Smooth muscle cell (in vitro differentiated cells): ENCODE results near the gene ALDH1A2. TPM values are rescaled to one million over a fixed set of nuclear protein-coding genes. Genes with fewer than 3 reads are reported as not detected.
"Not testable (repeated sequence)": the region's sequence is repeated elsewhere in the genome, so short reads cannot be mapped to it uniquely, and the experiment has no call there.

Source experiments
- DNase-seq: peaks from one replicate; lab custom pipeline; 2025; ENCODE audit not compliant: unreplicated experiment; lab: John Stamatoyannopoulos, UW
- H2AFZ ChIP-seq: fragments of 200-600 bp; sonication (generic); 2 replicates; pipeline ENCODE4 v1.6.0; 2016; ENCODE audit warnings: antibody characterized with exemption, low read depth, mild to moderate bottlenecking
- H3F3A ChIP-seq: fragments of 200-600 bp; sonication (generic); 2 replicates; pipeline ENCODE4 v1.6.0; 2017; ENCODE audit warnings: antibody characterized with exemption, low read depth
- H3K27ac ChIP-seq: fragments of 200-600 bp; sonication (generic); 2 replicates; pipeline ENCODE4 v1.5.1; 2016; ENCODE audit warnings: low read depth, mild to moderate bottlenecking
- H3K27me3 ChIP-seq: fragments of 200-600 bp; sonication (generic); 2 replicates; pipeline ENCODE4 v1.6.1; 2016; ENCODE audit warnings: low read depth, mild to moderate bottlenecking
- H3K36me3 ChIP-seq: fragments of 200-600 bp; sonication (generic); 2 replicates; pipeline ENCODE4 v1.5.1; 2016; ENCODE audit warnings: low read depth
- H3K4me1 ChIP-seq: fragments of 200-600 bp; sonication (generic); 2 replicates; pipeline ENCODE4 v1.5.1; 2016; ENCODE audit warnings: low read depth
- H3K4me2 ChIP-seq: fragments of 200-600 bp; sonication (generic); 2 replicates; pipeline ENCODE4 v1.6.0; 2016; ENCODE audit warnings: mild to moderate bottlenecking
- H3K4me3 ChIP-seq: fragments of 200-600 bp; sonication (generic); 2 replicates; pipeline ENCODE4 v1.5.1; 2016; ENCODE audit warnings: mild to moderate bottlenecking
- H3K79me2 ChIP-seq: fragments of 200-600 bp; sonication (generic); 2 replicates; pipeline ENCODE4 v1.6.0; 2016; ENCODE audit warnings: low read depth, mild to moderate bottlenecking
- H3K9ac ChIP-seq: fragments of 200-600 bp; sonication (generic); 2 replicates; pipeline ENCODE4 v1.6.0; 2016; ENCODE audit warnings: low read depth
- H3K9me3 ChIP-seq: fragments of 200-600 bp; sonication (generic); replicated peaks from 2 replicates; pipeline ENCODE4 v1.5.1; 2016; ENCODE audit warnings: low read depth
- H4K20me1 ChIP-seq: fragments of 200-600 bp; sonication (generic); 2 replicates; pipeline ENCODE4 v1.6.0; 2016; ENCODE audit warnings: low read depth
- WGBS: methylation state at CpG from one replicate; pipeline ENCODE4 v1.1.7; 2016; ENCODE audit warnings: low lambda C conversion rate; 5-methylcytosine and 5-hydroxymethylcytosine counted together
- polyA plus RNA-seq: library from polyadenylated mRNA; unstranded; fragments of >200 nt; fragmentation: Nextera tagmentation; extraction: Ambion mirVana; gene quantifications from 2 replicates; pipeline ENCODE4 v1.2.1, GENCODE V29; 2016
- total RNA-seq: library from RNA; depleted of rRNA; stranded (reverse); fragments of >200 nt; gene quantifications from 2 replicates; pipeline ENCODE4 v1.2.3, GENCODE V29; 2014
- TF ChIP-seq, protein P1 (sequence below): fragments of 200-600 bp; sonication (generic); IDR thresholded peaks from 2 replicates; pipeline ENCODE4 v1.5.1; 2017; ENCODE audit warnings: borderline replicate concordance, mild to moderate bottlenecking, antibody characterized with exemption; ENCODE audit not compliant: insufficient read depth, poor library complexity, severe bottlenecking

Gene ALDH1A2
- total and polyA plus RNA-seq, 2 experiments from 2014 or later: 0.49 to 2.9 TPM

DNA sequence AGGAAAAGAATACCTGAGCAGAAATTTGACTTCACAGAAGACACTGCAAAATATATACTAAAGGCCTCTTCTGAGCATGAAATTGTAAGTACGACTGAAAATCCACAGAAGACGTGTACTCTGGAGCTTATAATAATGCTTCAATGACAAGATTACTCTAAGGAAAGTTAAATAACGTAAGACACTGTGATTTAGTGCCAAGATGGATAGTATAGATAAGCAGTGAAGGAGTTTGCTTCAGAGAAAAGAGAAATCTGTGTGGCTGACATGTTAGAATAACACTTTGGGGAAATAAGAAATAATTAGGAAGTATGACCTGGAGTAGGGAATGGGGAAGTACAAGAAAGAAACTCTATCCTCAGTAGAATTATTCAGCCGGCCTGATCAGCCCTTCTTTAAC, 28.9 kb downstream of the ALDH1A2 start:
- Histone ChIP-seq H3K36me3 (no peaks in the 10 kb centered on the region), H3K79me2 (no peaks in the 10 kb centered on the region), H2AFZ (no peak overlapping the region), H3F3A (peaks cover 7% of the 10 kb centered on the region), H3K4me1 (no peaks in the 10 kb centered on the region), H3K27me3 (no peaks in the 10 kb centered on the region), H4K20me1 (no peaks in the 10 kb centered on the region), H3K27ac (no peak overlapping the region), H3K4me2 (no peak overlapping the region), H3K9ac (no peak overlapping the region), H3K4me3 (no peak overlapping the region), H3K9me3 (no peaks in the 10 kb centered on the region)
- DNase-seq: no peak
- WGBS: 73% methylated on average over 4 of the region's 4 CpGs
- TF ChIP-seq, protein P1, sequence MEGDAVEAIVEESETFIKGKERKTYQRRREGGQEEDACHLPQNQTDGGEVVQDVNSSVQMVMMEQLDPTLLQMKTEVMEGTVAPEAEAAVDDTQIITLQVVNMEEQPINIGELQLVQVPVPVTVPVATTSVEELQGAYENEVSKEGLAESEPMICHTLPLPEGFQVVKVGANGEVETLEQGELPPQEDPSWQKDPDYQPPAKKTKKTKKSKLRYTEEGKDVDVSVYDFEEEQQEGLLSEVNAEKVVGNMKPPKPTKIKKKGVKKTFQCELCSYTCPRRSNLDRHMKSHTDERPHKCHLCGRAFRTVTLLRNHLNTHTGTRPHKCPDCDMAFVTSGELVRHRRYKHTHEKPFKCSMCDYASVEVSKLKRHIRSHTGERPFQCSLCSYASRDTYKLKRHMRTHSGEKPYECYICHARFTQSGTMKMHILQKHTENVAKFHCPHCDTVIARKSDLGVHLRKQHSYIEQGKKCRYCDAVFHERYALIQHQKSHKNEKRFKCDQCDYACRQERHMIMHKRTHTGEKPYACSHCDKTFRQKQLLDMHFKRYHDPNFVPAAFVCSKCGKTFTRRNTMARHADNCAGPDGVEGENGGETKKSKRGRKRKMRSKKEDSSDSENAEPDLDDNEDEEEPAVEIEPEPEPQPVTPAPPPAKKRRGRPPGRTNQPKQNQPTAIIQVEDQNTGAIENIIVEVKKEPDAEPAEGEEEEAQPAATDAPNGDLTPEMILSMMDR: no peak

DNA sequence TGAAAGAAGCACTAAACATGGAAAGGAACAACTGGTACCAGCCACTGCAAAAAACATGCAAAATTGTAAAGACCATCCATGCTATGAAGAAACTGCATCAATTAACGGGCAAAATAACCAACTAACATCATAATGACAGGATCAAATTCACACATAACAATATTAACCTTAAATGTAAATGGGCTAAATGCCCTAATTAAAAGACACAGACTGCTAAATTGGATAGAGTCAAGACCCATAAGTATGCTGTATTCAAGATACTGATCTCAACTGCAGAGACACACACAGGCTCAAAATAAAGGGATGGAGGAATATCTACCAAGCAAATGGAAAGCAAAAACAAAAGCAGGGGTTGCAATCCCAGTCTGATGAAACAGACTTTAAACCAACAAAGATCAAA, 37.1 kb downstream of the ALDH1A2 start:
- WGBS: 86% methylated on average over 1 of the region's 1 CpG
- H3K4me3 ChIP-seq: not testable (repeated sequence)

DNA sequence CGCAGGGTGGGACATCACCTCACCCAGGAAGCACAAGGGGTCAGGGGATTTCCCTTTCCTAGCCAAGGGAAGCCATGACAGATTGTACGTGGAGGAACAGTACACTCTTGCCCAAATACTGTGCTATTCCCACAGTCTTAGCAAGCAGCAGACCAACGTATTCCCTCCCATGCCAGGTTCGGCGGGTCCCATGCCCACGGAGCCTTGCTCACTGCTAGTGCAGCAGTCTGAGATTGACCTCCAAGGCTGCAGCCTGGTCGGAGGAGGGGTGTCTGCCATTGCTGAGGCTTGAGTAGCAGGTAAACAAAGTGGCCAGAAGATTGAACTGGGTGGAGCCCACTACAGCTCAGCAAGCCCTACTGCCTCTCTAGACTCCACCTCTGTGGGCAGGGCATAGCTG, 39.0 kb downstream of the ALDH1A2 start:
- WGBS: 96% methylated on average over 7 of the region's 7 CpGs
- Histone ChIP-seq H4K20me1 (no peaks in the 10 kb centered on the region), H3K4me2 (no peak overlapping the region), H3K4me1 (no peaks in the 10 kb centered on the region), H3K9ac (no peak overlapping the region), H3K79me2 (no peaks in the 10 kb centered on the region), H3F3A (no peaks in the 10 kb centered on the region), H3K4me3 (no peak overlapping the region), H2AFZ (no peak overlapping the region), H3K27me3 (no peaks in the 10 kb centered on the region), H3K36me3 (no peaks in the 10 kb centered on the region), H3K27ac (no peak overlapping the region), H3K9me3 (peaks cover 12% of the 10 kb centered on the region)
- TF ChIP-seq, protein P1: no peak
- DNase-seq: no peak

More for the DNA sequence above, 37.1 kb downstream of the ALDH1A2 start:
- H3K4me1 ChIP-seq, H3F3A ChIP-seq, H3K27ac ChIP-seq, H3K27me3 ChIP-seq, H3K79me2 ChIP-seq, H3K4me2 ChIP-seq, H4K20me1 ChIP-seq, DNase-seq, H3K36me3 ChIP-seq, H2AFZ ChIP-seq, H3K9ac ChIP-seq: not testable (repeated sequence)
- peaks cover 12% of the 10 kb centered on the region for H3K9me3 ChIP-seq

DNA sequence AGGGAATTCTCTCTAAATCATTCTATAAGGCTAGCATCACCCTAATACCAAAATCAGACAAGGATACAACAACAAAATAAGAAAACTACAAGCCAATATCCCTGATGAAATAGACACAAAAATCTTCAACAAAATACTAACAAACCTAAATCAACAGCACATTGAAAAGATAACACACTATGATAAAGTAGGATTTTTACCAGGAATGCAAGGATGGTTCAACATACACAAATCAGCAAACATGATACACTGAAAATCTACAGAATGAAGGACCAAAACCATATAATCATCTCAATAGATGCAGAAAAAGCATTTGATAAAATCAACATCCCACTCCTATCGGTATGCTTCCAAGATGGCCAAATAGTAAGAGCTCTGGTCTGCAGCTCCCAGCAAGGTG, 39.5 kb downstream of the ALDH1A2 start:
- Histone ChIP-seq H3K4me2 (no peak overlapping the region), H3K27me3 (no peaks in the 10 kb centered on the region), H3K9me3 (peaks cover 12% of the 10 kb centered on the region), H2AFZ (no peak overlapping the region), H3K27ac (no peak overlapping the region), H3K4me3 (no peak overlapping the region), H3K36me3 (no peaks in the 10 kb centered on the region), H3K4me1 (no peaks in the 10 kb centered on the region), H3K9ac (no peak overlapping the region), H3K79me2 (no peaks in the 10 kb centered on the region), H3F3A (no peaks in the 10 kb centered on the region), H4K20me1 (no peaks in the 10 kb centered on the region)
- TF ChIP-seq, protein P1: no peak
- DNase-seq: no peak
- 100% methylated on average over 1 of the region's 1 CpG for WGBS
